ENCODE results near the gene BICRA.
"Not testable (repeated sequence)": the region's sequence is repeated elsewhere in the genome, so short reads cannot be mapped to it uniquely, and the experiment has no call there.

BICRA gene

GRCh38 chr19:47695533-47696262 lies 86.8 kb downstream of the BICRA start:
- DNase-seq: no peak

GRCh38 chr19:47696635-47697034 lies 87.7 kb downstream of the BICRA start:
- DNase-seq: no peak

GRCh38 chr19:47697863-47698609 lies 89.1 kb downstream of the BICRA start:
- DNase-seq: peak; percentile 66

GRCh38 chr19:47698631-47699359 lies 89.9 kb downstream of the BICRA start:
- DNase-seq: no peak

- peak; percentile 65 for DNase-seq
Measured at GRCh38 chr19:47699360-47699917, 90.5 kb downstream of the BICRA start.

GRCh38 chr19:47700934-47701716 lies 92.2 kb downstream of the BICRA start:
- no peak for DNase-seq

GRCh38 chr19:47701717-47702552 lies 93.0 kb downstream of the BICRA start:
- DNase-seq: no peak

GRCh38 chr19:47702671-47703070 lies 93.7 kb downstream of the BICRA start:
- no peak for DNase-seq

GRCh38 chr19:47703301-47703700 lies 94.4 kb downstream of the BICRA start:
- no peak for DNase-seq

- no peak for DNase-seq
Measured at GRCh38 chr19:47704024-47704423, 95.1 kb downstream of the BICRA start.

GRCh38 chr19:47704656-47705055 lies 95.7 kb downstream of the BICRA start:
- DNase-seq: no peak

- peak; percentile 71 for DNase-seq
Measured at GRCh38 chr19:47707135-47707925, 98.4 kb downstream of the BICRA start.

- no peak for DNase-seq
Measured at GRCh38 chr19:47711652-47712242, 102.8 kb downstream of the BICRA start.

- peak; percentile 55 for DNase-seq
Measured at GRCh38 chr19:47713046-47714021, 104.4 kb downstream of the BICRA start, which contains the start of gene EHD2. Gene EHD2, plus strand, starts transcription at chr19:47713422. Its CDS starts 3,191 bp downstream, at chr19:47716613.

- no peak for DNase-seq
Measured at GRCh38 chr19:47714339-47714738, 105.4 kb downstream of the BICRA start.

- DNase-seq: not testable (repeated sequence)
Measured at GRCh38 chr19:47714855-47715254, 105.9 kb downstream of the BICRA start.

- no peak for DNase-seq
Measured at GRCh38 chr19:47716270-47716937, 107.5 kb downstream of the BICRA start.

- DNase-seq: not testable (repeated sequence)
Measured at GRCh38 chr19:47718415-47719046, 109.6 kb downstream of the BICRA start.

Data from activated T-cell treated with anti-CD3 and anti-CD28 coated beads, Interleukin-2, amount 50 U/mL, for 1 hour (primary cell).